COLO668 (cell line): Measurements from ENCODE around the gene MYO1D.
A peak's percentile ranks its signal among the peaks of the same experiment; 100 is the strongest.
"Not testable (repeated sequence)": the region's sequence is repeated elsewhere in the genome, so short reads cannot be mapped to it uniquely, and the experiment has no call there.

Source experiments
- DNase-seq: peaks from one replicate; lab custom pipeline; 2025; ENCODE audit not compliant: unreplicated experiment; lab: John Stamatoyannopoulos, UW

The MYO1D gene

DNA sequence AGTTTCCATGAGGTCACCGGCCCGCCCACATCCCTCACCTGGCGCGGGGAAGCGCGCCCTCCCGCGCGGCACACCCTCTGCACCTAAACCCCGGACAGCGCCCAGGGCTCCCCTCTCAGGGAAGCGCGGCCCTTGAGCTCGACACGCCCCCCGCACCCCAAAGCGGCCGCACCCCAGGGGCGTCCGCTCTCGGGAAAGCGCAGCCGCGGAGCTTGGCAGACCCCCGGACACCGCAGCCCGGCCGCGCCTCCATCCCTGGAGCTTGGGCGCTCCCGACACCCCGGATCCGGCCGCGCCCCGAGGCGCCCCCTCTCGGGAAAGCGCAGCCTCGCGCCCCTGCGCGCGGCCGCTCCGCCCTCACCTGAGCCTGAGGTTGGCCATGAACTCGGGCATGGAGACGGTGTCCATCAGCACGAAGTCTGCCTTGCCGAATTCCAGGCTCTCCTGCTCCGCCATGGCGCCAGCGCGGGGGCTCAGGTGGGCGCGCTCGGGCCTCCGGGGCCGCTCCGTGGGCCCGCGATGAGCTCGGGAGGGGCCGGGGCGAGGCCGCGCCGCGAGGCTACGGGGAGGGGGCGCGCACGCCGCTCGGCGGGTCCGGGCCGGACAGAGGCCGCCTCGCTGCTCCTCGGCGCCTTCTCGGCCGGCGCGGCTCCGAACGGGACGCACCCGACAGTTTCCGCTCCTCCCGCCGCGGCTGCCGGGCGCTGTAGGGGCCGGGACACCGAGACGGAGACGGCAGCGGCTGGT lies at the start of gene MYO1D:
TSS of gene MYO1D (minus strand) at position 708 of the 747 bp plus-strand sequence. CDS start at position 456, 252 bp downstream.
- DNase-seq, result peak; percentile 76

GRCh38 chr17:32926183-32926582 lies 49.3 kb upstream of the MYO1D start:
- DNase-seq, result no peak

- not testable (repeated sequence) for DNase-seq
Observed at GRCh38 chr17:32923905-32924304, 47.0 kb upstream of the MYO1D start.

GRCh38 chr17:32921017-32921416 lies 44.1 kb upstream of the MYO1D start:
- DNase-seq, result no peak

- DNase-seq, result no peak
Observed at GRCh38 chr17:32920293-32920692, 43.4 kb upstream of the MYO1D start.

- not testable (repeated sequence) for DNase-seq
Observed at GRCh38 chr17:32919876-32920275, 43.0 kb upstream of the MYO1D start.

DNA sequence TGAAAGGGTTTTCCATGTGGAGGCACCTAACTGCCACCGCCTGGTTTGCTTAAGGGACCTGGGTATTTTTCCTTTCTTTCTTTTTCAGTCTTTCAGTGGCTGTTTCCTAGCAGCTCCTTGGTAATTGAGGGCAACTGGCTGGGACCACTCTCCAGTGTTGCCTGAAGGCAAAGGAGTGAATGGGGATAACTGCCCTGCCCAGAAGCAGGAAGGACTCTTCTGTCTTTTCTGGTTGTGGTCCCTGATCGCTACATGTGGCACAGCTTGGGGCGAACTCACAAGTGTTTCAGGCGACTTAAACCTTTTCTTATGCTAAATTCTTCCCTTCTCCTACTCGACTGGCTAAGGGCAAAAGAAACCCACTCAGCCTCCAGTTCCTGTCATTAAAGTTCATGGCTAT lies 40.9 kb upstream of the MYO1D start:
- DNase-seq, result no peak

GRCh38 chr17:32917081-32917480 lies 40.2 kb upstream of the MYO1D start:
- DNase-seq, result no peak

GRCh38 chr17:32916134-32916533 lies 39.2 kb upstream of the MYO1D start:
- no peak for DNase-seq

DNA sequence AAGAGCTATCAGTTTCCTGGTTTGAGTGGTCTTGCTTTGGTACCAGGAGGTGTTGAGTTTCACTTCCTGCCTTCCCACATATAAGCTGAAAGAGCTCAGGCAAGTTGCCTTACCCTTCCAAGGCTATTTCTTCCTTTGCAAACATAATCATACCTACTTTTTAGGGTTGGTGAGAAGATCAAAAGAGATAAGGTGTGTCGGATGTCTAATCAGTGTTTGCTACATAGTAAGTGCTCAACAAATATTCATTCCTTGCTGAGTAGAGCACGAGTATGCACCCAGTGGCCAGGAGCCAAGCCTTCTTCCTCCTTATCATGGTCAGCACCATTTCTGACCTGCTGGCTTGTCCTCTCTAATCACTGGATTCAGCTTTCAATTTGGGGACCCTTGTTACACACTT lies 38.3 kb upstream of the MYO1D start:
- no peak for DNase-seq

DNA sequence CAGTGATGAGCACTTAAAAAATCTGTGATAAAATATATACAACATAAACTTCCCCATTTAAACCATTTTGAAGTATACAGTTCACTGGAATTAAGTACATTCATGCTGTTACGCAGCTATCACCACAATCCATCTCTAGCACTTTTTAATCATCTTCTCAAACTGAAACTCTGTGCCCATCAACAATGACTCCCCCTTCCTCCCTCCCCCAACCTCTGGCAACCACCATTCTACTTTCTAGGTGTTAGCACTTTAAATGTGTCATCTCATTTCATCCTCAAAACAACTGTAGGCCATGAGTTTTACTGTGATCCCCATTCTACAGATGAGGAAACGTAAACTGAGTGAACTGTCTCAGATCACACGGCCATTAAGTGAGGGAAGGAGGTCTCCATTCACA lies 37.3 kb upstream of the MYO1D start:
- no peak for DNase-seq

GRCh38 chr17:32913593-32913992 lies 36.7 kb upstream of the MYO1D start:
- no peak for DNase-seq

DNA sequence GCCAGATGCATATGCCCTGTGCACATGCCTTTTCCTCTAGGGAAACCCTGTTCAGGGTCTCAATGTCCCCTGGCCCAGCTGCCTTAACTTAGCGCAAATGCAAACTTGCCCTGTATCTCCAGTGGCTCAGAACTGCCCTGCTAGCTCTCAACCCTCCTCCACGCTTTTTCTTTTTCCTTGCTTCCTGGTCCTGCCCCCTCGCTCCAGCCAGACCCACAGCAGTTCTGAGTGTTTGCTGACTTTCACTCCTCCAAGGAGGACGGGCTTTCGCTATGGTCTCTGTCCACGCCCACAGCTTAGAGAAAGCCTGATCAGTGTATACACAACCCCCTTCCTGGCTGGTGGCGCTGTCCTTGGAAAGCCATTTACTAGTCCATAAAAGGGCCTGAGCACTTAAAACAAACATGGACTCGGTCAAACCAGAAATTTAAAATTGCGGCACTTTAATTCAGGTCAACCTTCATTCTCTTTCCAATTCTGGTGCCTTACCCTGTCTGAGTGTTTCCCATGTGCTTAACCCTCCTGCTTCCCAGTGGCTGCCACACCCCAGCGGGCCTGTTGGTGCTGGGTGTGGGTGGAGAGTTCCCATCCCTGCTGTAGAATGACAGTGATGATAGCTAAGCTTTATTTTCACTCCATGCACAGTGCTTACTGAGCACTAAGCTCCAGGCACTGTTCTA lies 35.4 kb upstream of the MYO1D start:
- DNase-seq, result no peak

DNA sequence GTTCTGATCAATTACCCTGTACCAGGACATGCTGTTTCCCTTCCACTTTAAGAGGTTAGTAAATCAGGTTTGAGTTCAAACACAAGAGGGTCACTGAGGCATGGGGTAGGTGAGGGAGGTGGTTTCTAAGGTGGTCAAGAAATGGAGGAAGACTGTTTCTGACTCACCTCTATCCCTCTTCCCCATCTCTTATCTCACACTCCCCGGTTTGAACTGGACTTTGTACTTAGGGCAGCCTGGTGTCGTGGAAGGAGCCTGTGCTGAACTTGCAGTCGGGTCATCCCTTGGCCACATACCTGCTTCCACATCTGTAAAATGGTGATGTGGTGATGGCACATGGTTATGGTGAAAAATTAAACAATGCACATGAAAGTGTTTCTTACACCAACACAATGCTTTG lies 33.8 kb upstream of the MYO1D start:
- DNase-seq, result no peak

DNA sequence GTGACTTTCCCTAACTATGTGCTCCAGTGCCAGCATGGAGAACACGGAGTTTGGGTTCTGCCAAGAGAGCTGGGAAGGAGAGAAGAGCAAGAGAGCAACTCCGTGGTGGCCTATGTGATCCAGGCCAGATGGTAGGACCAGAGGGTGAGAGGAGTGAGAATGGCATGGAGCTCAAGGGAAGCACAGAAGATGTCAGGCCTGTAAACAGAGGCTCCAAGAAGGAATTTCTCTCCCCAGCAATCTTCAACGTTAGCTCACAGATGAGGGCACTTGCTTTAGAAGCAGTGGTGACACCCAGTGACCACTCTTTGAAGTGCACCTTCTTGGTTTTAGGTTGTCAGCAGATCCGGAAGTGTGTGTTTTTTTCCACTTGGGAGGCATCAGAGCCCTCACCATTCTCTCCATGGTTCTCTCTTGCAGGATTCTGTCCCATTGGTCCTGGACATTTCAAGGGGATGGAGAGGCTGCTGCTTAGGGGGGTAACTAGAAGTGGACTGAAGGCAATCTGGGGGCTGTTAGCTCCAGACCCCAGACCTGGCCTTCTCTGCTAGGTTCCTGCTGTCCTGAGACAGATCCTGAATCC lies 33.0 kb upstream of the MYO1D start:
- peak; percentile 20 for DNase-seq

- no peak for DNase-seq
Observed at GRCh38 chr17:32907583-32907982, 30.7 kb upstream of the MYO1D start.

DNA sequence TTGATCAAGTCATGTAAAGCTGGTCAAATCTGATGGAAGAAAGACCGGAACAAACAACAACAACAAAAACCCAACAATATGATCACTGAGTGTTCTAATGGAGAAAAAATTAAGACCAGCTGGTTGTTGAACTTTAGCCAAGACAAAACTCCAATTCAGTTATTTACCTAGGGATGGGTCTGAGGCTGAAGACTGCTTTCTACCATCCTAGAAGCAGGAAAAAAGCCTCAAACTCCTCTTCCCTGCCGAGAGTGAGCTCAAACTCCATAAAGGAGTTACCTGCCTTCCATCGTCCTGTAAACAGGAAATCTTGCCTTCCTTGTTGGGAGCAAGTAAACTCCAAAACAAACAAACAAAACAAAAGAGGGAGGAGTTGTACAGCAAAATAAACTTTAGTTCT lies 28.0 kb upstream of the MYO1D start:
- no peak for DNase-seq

GRCh38 chr17:32903774-32904673 lies 27.1 kb upstream of the MYO1D start:
- DNase-seq, result no peak

GRCh38 chr17:32901743-32902142 lies 24.8 kb upstream of the MYO1D start:
- no peak for DNase-seq

DNA sequence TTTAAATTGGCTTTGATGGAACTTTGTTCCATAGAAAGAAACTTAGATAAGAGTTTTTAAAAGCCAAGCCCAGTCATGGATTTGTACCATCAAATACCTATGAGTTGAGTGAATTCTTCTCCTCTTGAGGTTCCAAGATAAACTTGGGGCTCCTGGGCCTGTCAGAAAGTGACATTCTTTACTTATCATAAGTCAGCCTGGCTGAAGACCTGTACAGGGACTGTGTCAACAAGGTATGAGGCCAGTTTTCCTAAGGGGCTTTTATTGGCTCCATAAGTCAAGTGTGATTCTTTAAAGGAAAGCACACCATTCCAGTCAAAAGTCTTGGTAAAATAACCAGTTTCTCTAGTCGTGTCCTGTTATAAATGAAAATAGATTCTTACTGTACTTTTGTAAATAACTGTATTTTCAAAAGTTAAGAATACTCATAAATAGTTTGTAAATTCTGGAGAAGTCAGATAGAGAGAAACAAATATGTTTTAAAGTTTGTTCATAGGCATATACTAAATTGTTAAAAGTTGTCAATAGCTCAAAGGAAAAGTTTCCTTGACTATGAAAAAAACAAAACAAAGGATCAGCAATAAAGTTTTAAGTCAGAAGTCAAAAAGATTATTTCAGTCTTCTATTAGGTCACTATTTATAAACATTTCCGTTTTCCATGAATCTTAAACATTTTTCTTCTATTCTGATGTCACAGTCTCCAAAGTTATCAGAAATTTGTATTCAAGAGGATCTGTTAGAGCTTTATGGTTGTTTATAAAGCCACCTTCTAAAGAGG lies 22.5 kb upstream of the MYO1D start:
- DNase-seq, result no peak
